Measurements from ENCODE around the gene NPY5R. TPM values are rescaled to one million over a fixed set of nuclear protein-coding genes. Genes with fewer than 3 reads are reported as not detected.

Gene NPY5R
- total RNA-seq, 1 experiment from 2014 or later = not detected

GRCh38 chr4:163303069-163303468 lies 40.6 kb upstream of the NPY5R start:
- Mint-ChIP-seq H3K27ac (ENCODE audit: unreplicated experiment) (no peak overlapping the region), H3K9me3 (ENCODE audit: unreplicated experiment) (no peaks in the 10 kb centered on the region), H3K4me3 (ENCODE audit: unreplicated experiment) (no peak overlapping the region), H3K36me3 (ENCODE audit: insufficient read depth, unreplicated experiment) (no peaks in the 10 kb centered on the region), H3K27me3 (ENCODE audit: insufficient read depth, unreplicated experiment) (no peaks in the 10 kb centered on the region), H3K4me1 (ENCODE audit: low read depth, unreplicated experiment) (no peaks in the 10 kb centered on the region)
- Histone ChIP-seq H3K27me3 (replicated peaks; ENCODE audit: control insufficient read depth, insufficient read depth, low read length) (no peaks in the 10 kb centered on the region), H3K36me3 (ENCODE audit: control insufficient read depth, insufficient read depth, low read length) (no peaks in the 10 kb centered on the region), H3K4me1 (no peaks in the 10 kb centered on the region), H3K9me3 (no peaks in the 10 kb centered on the region), H3K4me3 (ENCODE audit: low read depth, low read length) (no peak overlapping the region)
- intact Hi-C loops (cut with micrococcal nuclease; ENCODE audit: unreplicated experiment) = no loop called here
- TF ChIP-seq CTCF (IDR thresholded peaks at IDR 0.05; ENCODE audit: insufficient read depth in 1 of 2, low read depth in 1 of 2, low read length in 1 of 2, severe bottlenecking in 1 of 2, unreplicated experiment in 1 of 2) = no peak
- no peak for DNase-seq
- POLR2A ChIA-PET = no interaction called here
- CTCF ChIA-PET = no interaction called here
- no TSS peak for BruUV-seq (replicated peaks)

GRCh38 chr4:163309466-163309865 lies 34.2 kb upstream of the NPY5R start:
- Histone ChIP-seq H3K4me1 (no peaks in the 10 kb centered on the region), H3K36me3 (ENCODE audit: control insufficient read depth, insufficient read depth, low read length) (no peaks in the 10 kb centered on the region), H3K9me3 (no peaks in the 10 kb centered on the region), H3K27me3 (replicated peaks; ENCODE audit: control insufficient read depth, insufficient read depth, low read length) (no peaks in the 10 kb centered on the region), H3K4me3 (ENCODE audit: low read depth, low read length) (no peak overlapping the region)
- Mint-ChIP-seq H3K27me3 (ENCODE audit: insufficient read depth, unreplicated experiment) (no peaks in the 10 kb centered on the region), H3K4me3 (ENCODE audit: unreplicated experiment) (no peak overlapping the region), H3K9me3 (ENCODE audit: unreplicated experiment) (no peaks in the 10 kb centered on the region), H3K36me3 (ENCODE audit: insufficient read depth, unreplicated experiment) (no peaks in the 10 kb centered on the region), H3K4me1 (ENCODE audit: low read depth, unreplicated experiment) (no peaks in the 10 kb centered on the region), H3K27ac (ENCODE audit: unreplicated experiment) (no peak overlapping the region)
- no peak for DNase-seq
- intact Hi-C loops (cut with micrococcal nuclease; ENCODE audit: unreplicated experiment) = no loop called here
- no peak for TF ChIP-seq CTCF (IDR thresholded peaks at IDR 0.05; ENCODE audit: insufficient read depth in 1 of 2, low read depth in 1 of 2, low read length in 1 of 2, severe bottlenecking in 1 of 2, unreplicated experiment in 1 of 2)
- CTCF ChIA-PET = no interaction called here
- POLR2A ChIA-PET = no interaction called here
- no TSS peak for BruUV-seq (replicated peaks)

GRCh38 chr4:163317110-163317509 lies 26.6 kb upstream of the NPY5R start:
- Mint-ChIP-seq H3K36me3 (ENCODE audit: insufficient read depth, unreplicated experiment) (no peaks in the 10 kb centered on the region), H3K4me3 (ENCODE audit: unreplicated experiment) (no peak overlapping the region), H3K4me1 (ENCODE audit: low read depth, unreplicated experiment) (no peaks in the 10 kb centered on the region), H3K27me3 (ENCODE audit: insufficient read depth, unreplicated experiment) (no peaks in the 10 kb centered on the region), H3K27ac (ENCODE audit: unreplicated experiment) (no peak overlapping the region), H3K9me3 (ENCODE audit: unreplicated experiment) (peaks cover 23% of the 10 kb centered on the region)
- Histone ChIP-seq H3K9me3 (0 out of 2 replicates have a peak, but pooled peaks cover 4% of the 10 kb centered on the region), H3K4me1 (no peaks in the 10 kb centered on the region), H3K4me3 (ENCODE audit: low read depth, low read length) (no peak overlapping the region), H3K27me3 (replicated peaks; ENCODE audit: control insufficient read depth, insufficient read depth, low read length) (no peaks in the 10 kb centered on the region), H3K36me3 (ENCODE audit: control insufficient read depth, insufficient read depth, low read length) (no peaks in the 10 kb centered on the region)
- BruUV-seq (replicated peaks) = no TSS peak
- ChIA-PET POLR2A (no interaction called here), CTCF (no interaction called here)
- no peak for TF ChIP-seq CTCF (IDR thresholded peaks at IDR 0.05; ENCODE audit: insufficient read depth in 1 of 2, low read depth in 1 of 2, low read length in 1 of 2, severe bottlenecking in 1 of 2, unreplicated experiment in 1 of 2)
- DNase-seq = no peak
- intact Hi-C loops (cut with micrococcal nuclease; ENCODE audit: unreplicated experiment) = no loop called here
